Cardiac fibroblast (primary cell): ENCODE results near the gene NOVA1.

Source experiments
- DNase-seq, 2 donors: peaks; one replicate each; pipeline versions ENCODE4 v3.0.0 to v3.0.0-alpha.2; 2010; ENCODE audit warnings: low read depth in 2 of 2
- H3K4me3 ChIP-seq, 2 donors: replicated peaks in 1 of 2; 1 replicate in 1 of 2; 2 replicates in 1 of 2; pipeline ENCODE4 v1.5.1; 2011; ENCODE audit warnings: low read depth in 2 of 2, low read length in 2 of 2, mild to moderate bottlenecking in 2 of 2, moderate library complexity in 1 of 2
- TF ChIP-seq, protein P1 (sequence below): IDR thresholded peaks from one replicate; pipeline ENCODE4 v1.5.1; 2011; ENCODE audit warnings: low read depth, mild to moderate bottlenecking, low read length, inconsistent platforms

NOVA1 gene

DNA sequence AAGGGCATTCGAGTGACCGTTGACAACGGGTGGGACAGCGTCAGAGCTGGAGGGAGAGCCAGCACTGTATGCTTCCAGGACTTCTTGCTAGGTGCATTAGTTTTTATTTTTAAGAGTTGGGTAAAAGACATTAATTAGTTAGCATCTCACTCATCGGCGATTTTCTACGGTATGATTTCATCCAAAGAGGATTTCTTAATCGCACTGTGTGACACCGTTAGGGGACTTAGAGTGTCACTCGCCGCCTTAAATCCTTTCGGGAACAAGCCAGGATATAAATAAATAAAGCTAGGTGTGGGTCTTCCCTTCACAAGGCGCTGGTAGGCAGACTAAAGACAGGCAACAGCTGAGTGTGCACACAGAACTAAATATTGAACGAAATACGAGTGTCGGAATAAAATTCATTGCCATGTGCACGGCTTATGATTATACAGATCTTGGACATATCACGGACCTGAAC, 869 bp upstream of the NOVA1 start:
- H3K4me3 ChIP-seq = peak overlapping the region; percentile 69 to 85
- DNase-seq = peak in 1 of 2 donors; percentile 37
- TF ChIP-seq, protein P1, sequence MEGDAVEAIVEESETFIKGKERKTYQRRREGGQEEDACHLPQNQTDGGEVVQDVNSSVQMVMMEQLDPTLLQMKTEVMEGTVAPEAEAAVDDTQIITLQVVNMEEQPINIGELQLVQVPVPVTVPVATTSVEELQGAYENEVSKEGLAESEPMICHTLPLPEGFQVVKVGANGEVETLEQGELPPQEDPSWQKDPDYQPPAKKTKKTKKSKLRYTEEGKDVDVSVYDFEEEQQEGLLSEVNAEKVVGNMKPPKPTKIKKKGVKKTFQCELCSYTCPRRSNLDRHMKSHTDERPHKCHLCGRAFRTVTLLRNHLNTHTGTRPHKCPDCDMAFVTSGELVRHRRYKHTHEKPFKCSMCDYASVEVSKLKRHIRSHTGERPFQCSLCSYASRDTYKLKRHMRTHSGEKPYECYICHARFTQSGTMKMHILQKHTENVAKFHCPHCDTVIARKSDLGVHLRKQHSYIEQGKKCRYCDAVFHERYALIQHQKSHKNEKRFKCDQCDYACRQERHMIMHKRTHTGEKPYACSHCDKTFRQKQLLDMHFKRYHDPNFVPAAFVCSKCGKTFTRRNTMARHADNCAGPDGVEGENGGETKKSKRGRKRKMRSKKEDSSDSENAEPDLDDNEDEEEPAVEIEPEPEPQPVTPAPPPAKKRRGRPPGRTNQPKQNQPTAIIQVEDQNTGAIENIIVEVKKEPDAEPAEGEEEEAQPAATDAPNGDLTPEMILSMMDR = no peak

DNA sequence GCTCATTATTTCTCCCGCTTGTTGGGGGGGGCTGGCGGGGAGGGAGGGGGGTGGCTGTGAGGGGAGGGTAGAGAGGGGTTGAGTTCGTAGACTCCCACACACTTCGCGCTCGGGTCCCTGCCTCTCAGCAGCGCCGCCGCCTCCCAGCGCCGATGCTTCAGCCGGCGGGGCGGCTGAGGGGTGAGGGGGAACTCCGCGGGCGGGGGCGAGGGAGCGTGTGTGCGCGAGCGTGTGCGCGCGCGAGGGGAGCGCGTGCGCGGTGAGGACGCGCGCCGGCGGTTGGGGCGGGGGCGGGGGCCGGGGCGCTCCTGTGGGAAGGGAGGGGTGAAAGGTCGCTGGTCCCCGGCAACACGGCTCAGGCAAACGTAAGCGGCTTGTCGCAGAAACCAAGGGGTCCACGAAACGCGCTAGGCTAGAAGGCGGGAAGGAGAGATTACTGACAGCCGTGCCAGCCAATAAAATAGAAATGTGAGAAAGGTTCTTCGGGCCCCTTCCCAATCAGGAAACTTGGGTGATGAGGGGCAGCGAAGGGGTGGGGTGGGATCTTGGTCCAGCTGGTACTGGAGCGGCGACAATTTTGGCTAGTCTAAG, 343 bp upstream of the NOVA1 start:
- TF ChIP-seq, protein P1 = no peak
- DNase-seq = peak; percentile 88 to 98
- peak overlapping the region; percentile 69 to 85 for H3K4me3 ChIP-seq

- TF ChIP-seq, protein P1 = no peak
- peak; percentile 15 to 33 for DNase-seq
- H3K4me3 ChIP-seq = peak overlapping the region; percentile 69 to 85
Measured at GRCh38 chr14:26597071-26597588, 703 bp downstream of the NOVA1 start.

- H3K4me3 ChIP-seq = peak overlapping the region; percentile 69 to 85
- peak; percentile 23 to 36 for DNase-seq
- TF ChIP-seq, protein P1 = no peak
Measured at GRCh38 chr14:26596543-26597061, 1.2 kb downstream of the NOVA1 start.

DNA sequence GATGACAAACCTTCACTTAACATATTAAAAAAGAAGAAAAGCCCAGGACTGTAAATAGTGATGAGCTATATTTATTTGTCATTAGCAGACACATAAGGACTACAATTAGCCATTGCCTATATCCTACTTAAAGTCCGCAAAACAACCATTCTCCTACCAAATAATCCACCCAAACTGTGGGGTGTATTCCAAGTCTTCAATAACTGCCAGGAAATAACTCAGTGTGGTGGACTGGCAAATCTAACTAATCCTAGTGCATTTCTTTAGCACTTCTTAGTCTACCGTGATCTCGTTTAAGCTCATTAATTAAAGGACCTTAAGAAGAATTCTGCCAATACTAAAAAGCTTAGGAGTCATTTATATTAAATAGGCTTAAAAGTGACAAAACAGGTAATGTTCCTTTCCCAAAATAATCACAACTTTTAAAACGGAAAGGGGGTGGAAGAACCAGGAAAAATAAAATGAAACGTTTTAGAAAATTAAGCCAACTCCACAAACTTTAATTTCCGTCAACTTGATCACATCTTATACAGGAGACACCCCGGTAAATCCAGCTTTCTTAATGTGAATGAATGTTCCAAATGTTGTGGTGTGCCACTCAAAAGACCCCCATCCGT, 1.8 kb downstream of the NOVA1 start:
- DNase-seq = peak; percentile 3 to 31
- TF ChIP-seq, protein P1 = no peak
- peak overlapping the region; percentile 69 to 85 for H3K4me3 ChIP-seq

GRCh38 chr14:26594756-26595545, 2.9 kb downstream of the NOVA1 start:
- TF ChIP-seq, protein P1 = no peak
- DNase-seq = no peak
- H3K4me3 ChIP-seq = no peak overlapping the region
